Aorta (tissue), 5 donors: ENCODE data around the gene DUSP19. TPM values are rescaled to one million over a fixed set of nuclear protein-coding genes. Genes with fewer than 3 reads are reported as not detected.
A peak's percentile ranks its signal among the peaks of the same experiment; 100 is the strongest.

Experiments
- ATAC-seq: fragments of 200-7000 bp; cut with Tn5 transposase; one replicate; pipeline ENCODE4 v1.9.1; 2022; ENCODE audit warnings: moderate library complexity; ENCODE audit not compliant: low FRiP score
- DNase-seq, 2 donors: peaks; one replicate each; pipeline ENCODE4 v3.0.0-alpha.2; 2020
- H3K27ac ChIP-seq, 2 donors: one replicate each; pipeline ENCODE4 v1.5.1; 2013; ENCODE audit warnings: low read length in 2 of 2, mild to moderate bottlenecking in 2 of 2, moderate library complexity in 2 of 2, control low read depth in 1 of 2, inconsistent platforms in 1 of 2, low read depth in 1 of 2
- H3K27me3 ChIP-seq, 2 donors: one replicate each; pipeline ENCODE4 v1.6.1; 2013; ENCODE audit warnings: control low read depth in 1 of 2, low read length in 1 of 2, mild to moderate bottlenecking in 1 of 2, moderate library complexity in 1 of 2; ENCODE audit not compliant: insufficient read depth in 2 of 2, control insufficient read depth in 1 of 2
- H3K36me3 ChIP-seq, 2 donors: one replicate each; pipeline ENCODE4 v1.6.1; 2013; ENCODE audit warnings: control low read depth in 1 of 2, low read length in 1 of 2, mild to moderate bottlenecking in 1 of 2; ENCODE audit not compliant: insufficient read depth in 2 of 2, control insufficient read depth in 1 of 2
- H3K4me1 ChIP-seq, 2 donors: one replicate each; pipeline ENCODE4 v1.6.1; 2013; ENCODE audit warnings: low read length in 2 of 2, control low read depth in 1 of 2, mild to moderate bottlenecking in 1 of 2, moderate library complexity in 1 of 2; ENCODE audit not compliant: insufficient read depth in 2 of 2, control insufficient read depth in 1 of 2
- H3K4me3 ChIP-seq, 2 donors: one replicate each; pipeline ENCODE4 v1.5.1; 2013; ENCODE audit warnings: low read length in 2 of 2, control low read depth in 1 of 2, mild to moderate bottlenecking in 1 of 2
- H3K9me3 ChIP-seq: one replicate; pipeline ENCODE4 v1.6.1; 2013; ENCODE audit warnings: mild to moderate bottlenecking, low read length; ENCODE audit not compliant: control insufficient read depth
- WGBS, 2 donors: extraction: QIAGEN DNeasy Blood & Tissue Kit; methylation state at CpG; one replicate each; pipeline ENCODE4 v1.1.7; 2013; 5-methylcytosine and 5-hydroxymethylcytosine counted together
- intact Hi-C, 2 donors: fragments of 100-400 bp; cut with DNase I; formaldehyde crosslinking; loops; one replicate each; pipeline versions ENCODE4 v1.14.2 to v1.15.0; 2022
- polyA plus RNA-seq, 2 donors: library from polyadenylated mRNA; stranded (reverse); fragments of 200-250 nt; gene quantifications; one replicate each; pipeline ENCODE4 v1.2.3, GENCODE V29; 2013
- total RNA-seq, 2 donors: library from RNA; stranded (reverse); fragmentation: NEBNext Ultra II Directional; extraction: Animal tissue kit (Norgen Biotek cat#: 25700); gene quantifications; one replicate each; pipeline ENCODE4 v1.2.1, GENCODE V29; 2021
- donor health status: healthy with polysubstance abuse.
- donor health status: Bipolar disorder and iron deficiency.
- donor health status: DM: no; HTN: no; CAD: no.
- donor health status: DM: no; HTN: no; CAD: no.
- donor health status: DM: yes; HTN: yes; CAD: no.

Gene DUSP19
- total and polyA plus RNA-seq, 4 donors = 3.4 to 8.1 (median 5.3) TPM

DNA sequence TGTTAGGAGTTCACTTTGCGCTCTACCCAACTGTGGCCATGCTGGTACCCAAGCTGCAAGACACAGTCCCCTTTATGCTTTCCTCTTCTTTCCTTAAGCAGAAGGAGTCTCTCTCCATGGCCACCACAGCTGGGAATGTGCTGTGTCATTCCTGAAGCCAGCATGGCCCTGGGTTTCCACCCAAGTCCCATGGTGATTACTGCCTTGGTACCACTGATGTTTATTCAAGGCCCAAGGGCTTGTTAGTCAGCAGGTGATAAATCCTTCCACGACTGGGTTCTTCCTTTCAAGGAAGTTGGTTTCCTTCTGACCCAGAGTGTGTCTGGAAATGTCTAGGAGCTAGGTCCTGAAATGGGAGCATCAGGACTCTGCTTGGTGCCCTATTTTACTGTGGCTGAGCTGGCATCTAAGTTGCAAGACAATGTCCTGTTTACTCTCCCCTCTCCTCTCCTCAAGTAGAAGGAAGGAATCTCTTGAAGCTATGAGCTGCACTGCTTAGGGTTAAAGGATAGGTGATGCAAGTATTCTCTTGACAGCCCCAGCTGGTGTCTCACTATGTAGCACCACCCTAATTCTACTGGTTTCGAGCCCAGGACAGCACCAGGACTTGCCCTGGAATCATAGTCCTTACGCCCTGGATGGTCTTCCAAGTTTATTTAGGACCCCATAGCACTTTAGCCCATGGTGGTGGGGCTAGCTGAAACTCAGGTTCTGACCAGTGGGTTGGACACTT is 27.0 kb downstream of the DUSP19 start:
- 73 to 74% methylated on average over 4 of the region's 4 CpGs for WGBS, 2 donors
- intact Hi-C loops = no loop called here

DNA sequence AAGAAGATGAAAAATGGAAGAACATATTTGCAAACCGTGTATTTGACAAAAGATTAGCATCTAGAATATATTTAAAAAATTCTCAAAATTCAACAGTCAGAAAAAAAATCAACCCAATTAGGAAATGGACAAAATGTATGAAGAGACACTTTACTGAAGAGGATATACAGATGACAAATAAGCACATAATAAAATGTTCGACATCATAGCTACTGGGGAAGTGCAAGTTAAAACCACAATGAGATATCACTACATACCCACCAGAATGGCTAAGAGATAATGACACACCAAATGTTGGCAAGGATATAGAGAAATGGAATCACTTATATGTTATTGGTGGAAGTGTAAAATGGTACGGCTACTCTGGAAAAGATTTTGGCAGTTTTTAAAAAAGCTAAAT is 34.0 kb downstream of the DUSP19 start:
- intact Hi-C loops = no loop called here
- Histone ChIP-seq H3K27ac (no peak overlapping the region), H3K36me3 (peaks cover 0 to 2% of the 10 kb centered on the region in 2 donors), H3K4me3 (no peak overlapping the region), H3K4me1 (no peaks in the 10 kb centered on the region), H3K9me3 (no peaks in the 10 kb centered on the region), H3K27me3 (no peaks in the 10 kb centered on the region)
- ATAC-seq (no peak), DNase-seq (no peak)
- WGBS, 2 donors = 80 to 82% methylated on average over 3 of the region's 3 CpGs

More for the DNA sequence above, 27.0 kb downstream of the DUSP19 start:
- H3K9me3 ChIP-seq = no peaks in the 10 kb centered on the region
- H3K36me3 ChIP-seq = no peaks in the 10 kb centered on the region
- ATAC-seq (no peak), DNase-seq (no peak)
- H3K27ac ChIP-seq = no peak overlapping the region
- H3K4me3 ChIP-seq = no peak overlapping the region
- no peaks in the 10 kb centered on the region for H3K4me1 ChIP-seq
- H3K27me3 ChIP-seq = no peaks in the 10 kb centered on the region

DNA sequence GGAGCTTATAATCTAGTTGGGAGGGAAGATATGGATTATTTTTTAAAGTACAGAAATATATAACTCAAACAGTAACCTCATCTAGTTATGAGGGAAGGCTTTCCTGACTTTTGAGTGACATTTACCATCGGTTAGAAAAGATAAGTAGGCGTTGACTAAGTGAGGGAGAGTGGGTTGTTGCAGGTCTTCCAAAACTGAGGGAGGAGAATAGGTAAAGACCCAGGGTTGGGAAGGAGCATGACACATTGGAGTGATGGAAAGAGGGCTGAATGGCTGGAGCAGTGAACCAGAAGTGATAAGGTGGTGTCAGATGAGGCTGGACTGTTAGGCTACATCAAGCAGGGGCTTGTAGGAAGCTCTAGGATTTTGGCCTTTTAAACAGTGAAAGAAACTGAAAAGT is 35.1 kb downstream of the DUSP19 start:
- Histone ChIP-seq H3K4me3 (no peak overlapping the region), H3K27ac (no peak overlapping the region), H3K27me3 (no peaks in the 10 kb centered on the region), H3K9me3 (no peaks in the 10 kb centered on the region), H3K36me3 (peaks cover 0 to 2% of the 10 kb centered on the region in 2 donors), H3K4me1 (no peaks in the 10 kb centered on the region)
- intact Hi-C loops = no loop called here
- DNase-seq (no peak), ATAC-seq (no peak)
- whole genome bisulfite sequencing, 2 donors = 66 to 69% methylated on average over 2 of the region's 2 CpGs

DNA sequence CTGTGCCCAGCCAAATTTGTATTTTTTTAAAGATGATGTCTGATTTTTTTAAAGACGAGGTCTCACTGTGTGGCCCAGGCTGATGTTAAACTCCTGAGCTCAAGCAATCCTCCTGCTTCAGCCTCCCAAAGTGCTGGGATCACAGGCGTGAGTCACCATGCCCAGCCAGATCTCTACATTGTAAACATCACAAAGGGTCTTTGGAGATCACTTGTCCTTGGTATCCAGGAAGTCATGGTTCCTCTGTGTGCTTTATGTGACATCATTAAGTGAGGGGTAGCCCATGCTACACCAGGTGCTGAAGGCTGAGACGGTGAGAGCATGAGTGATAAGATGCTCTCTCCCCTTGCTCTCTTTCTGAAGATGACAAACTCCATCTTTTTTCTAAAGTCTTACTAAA is 38.7 kb downstream of the DUSP19 start:
- ATAC-seq (no peak), DNase-seq (no peak)
- Histone ChIP-seq H3K27ac (no peak overlapping the region), H3K4me1 (no peaks in the 10 kb centered on the region), H3K4me3 (no peak overlapping the region), H3K27me3 (no peaks in the 10 kb centered on the region), H3K9me3 (no peaks in the 10 kb centered on the region), H3K36me3 (peaks cover 0 to 2% of the 10 kb centered on the region in 2 donors)
- 86 to 94% methylated on average over 3 of the region's 3 CpGs for WGBS, 2 donors
- intact Hi-C loops = no loop called here

DNA sequence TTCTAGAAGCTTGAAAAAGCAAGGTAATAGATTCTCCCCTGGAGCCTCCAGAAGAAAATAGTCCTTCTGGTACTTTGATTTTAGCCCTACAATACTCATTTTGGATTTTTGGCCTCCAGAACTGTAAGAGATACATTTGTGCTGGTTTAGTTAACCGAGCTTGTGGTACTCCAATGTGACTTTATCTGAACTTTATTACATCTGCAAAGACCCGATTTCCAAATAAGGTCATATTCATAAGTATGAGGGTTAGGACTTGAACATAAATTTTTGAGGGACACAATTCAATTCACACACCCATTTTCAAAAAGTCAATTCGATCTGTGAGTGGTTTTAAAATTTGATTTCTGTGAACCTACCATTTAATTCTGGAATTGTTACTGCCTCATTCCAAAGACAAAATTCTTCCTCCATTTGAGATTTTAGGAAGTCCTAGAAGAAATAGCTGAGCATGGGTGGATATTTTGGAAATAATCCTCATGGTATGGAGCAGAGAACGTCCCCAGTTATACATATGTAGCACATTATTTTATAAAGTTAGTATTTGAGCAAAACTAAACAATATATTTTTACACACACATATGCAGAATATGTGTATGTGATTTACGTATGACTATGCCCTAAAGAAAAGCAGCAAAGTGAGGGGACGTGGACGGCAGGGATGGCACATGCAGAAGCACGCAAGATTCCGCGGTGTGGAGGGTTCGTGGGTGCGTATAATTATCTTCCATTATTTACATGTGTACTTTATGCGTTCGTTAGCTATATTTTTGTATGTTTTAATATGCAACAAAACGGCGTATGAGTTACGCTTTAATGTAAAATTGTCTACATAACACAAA is 44.8 kb downstream of the DUSP19 start:
- H3K27ac ChIP-seq = no peak overlapping the region
- no peaks in the 10 kb centered on the region for H3K36me3 ChIP-seq
- no peaks in the 10 kb centered on the region for H3K9me3 ChIP-seq
- intact Hi-C loops = loop anchor here in 1 of 2 donors (5.0 kb wide), 1 partner anchor 36 kb away; no protein-coding TSS in a partner anchor
- no peaks in the 10 kb centered on the region for H3K4me1 ChIP-seq
- peak overlapping the region; percentile 56 to 80 for H3K4me3 ChIP-seq
- ATAC-seq (peak; percentile 34), DNase-seq (no peak)
- WGBS, 2 donors = 19 to 21% methylated on average over 17 of the region's 17 CpGs
- no peaks in the 10 kb centered on the region for H3K27me3 ChIP-seq

DNA sequence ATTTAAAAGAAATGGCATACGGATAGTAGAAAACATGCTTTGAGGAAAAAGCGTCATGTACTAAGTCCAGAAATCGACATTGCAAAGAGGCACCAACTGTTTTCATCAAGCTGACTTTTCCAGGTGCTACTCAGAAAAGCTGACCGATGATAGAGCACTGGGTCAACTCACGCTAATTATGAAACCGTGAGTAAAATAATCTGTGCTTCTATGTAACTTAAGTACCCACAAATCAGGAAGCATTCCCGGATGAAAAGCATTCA is 45.3 kb downstream of the DUSP19 start:
- H3K4me3 ChIP-seq = peak overlapping the region; percentile 56 to 80
- H3K4me1 ChIP-seq = no peaks in the 10 kb centered on the region
- no peak for DNase-seq
- no peaks in the 10 kb centered on the region for H3K9me3 ChIP-seq
- H3K36me3 ChIP-seq = no peaks in the 10 kb centered on the region
- WGBS, 2 donors = 0 to 1% methylated on average over 7 of the region's 7 CpGs
- ATAC-seq = no peak
- H3K27me3 ChIP-seq = no peaks in the 10 kb centered on the region
- peak overlapping the region in 1 of 2 donors; percentile 56 for H3K27ac ChIP-seq
- intact Hi-C loops = loop anchor here (2.0 to 5.0 kb wide), 2 partner anchors 37 to 45 kb away; partner anchors contain the start of gene DUSP19 (in 1 of the 2)

DNA sequence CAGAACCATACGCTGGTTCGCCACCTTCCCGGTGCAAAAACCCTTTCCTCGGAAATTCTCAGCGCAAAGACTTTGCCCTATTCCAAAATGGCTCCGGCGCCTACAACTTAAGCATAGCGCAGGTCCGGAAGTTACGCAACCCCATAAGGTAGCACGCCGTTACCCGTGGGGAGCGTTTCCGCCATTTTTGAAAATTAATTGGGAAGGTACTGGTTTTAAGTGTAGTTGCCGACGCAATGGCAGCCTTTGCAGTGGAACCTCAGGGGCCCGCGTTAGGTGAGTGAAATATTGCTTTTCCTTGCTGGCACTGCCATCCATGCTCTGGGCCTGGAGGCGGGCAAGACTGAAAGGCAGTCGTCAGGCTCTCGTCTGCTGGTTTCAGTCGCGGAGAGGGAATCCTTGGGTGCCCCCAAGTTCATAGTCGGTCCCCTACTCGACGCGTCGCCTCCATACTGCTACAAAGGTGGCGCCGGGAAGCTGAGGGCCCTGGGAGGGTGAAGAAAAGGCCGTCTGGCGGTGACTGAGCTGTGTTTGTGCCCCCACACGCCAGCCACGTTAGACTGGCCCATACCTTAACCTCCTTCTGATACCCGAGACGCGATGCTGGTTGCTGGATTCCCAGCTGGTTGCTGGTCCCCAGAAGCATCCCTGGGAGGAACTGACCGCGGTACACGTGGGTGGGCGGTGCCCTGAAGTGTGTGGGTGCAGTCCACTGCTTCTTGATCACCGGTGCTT is 45.8 kb downstream of the DUSP19 start, which contains the start of gene NUP35:
TSS of gene NUP35 (plus strand) at position 222 of the 735 bp plus-strand sequence. CDS start at position 237, 15 bp downstream.
- intact Hi-C loops = loop anchor here (2.0 to 5.0 kb wide), 2 partner anchors 37 to 46 kb away; partner anchors contain the start of gene DUSP19 (in 1 of the 2)
- Histone ChIP-seq H3K27me3 (no peaks in the 10 kb centered on the region), H3K4me3 (peak within 1 kb of the TSS; percentile 56 to 80), H3K4me1 (no peaks in the 10 kb centered on the region), H3K36me3 (no peaks in the 10 kb centered on the region), H3K9me3 (no peaks in the 10 kb centered on the region), H3K27ac (peak within 1 kb of the TSS; percentile 4 to 56)
- DNase-seq = peak; percentile 90
- WGBS, 2 donors = 0% methylated on average over 43 of the region's 43 CpGs
- peak; percentile 97 for ATAC-seq

DNA sequence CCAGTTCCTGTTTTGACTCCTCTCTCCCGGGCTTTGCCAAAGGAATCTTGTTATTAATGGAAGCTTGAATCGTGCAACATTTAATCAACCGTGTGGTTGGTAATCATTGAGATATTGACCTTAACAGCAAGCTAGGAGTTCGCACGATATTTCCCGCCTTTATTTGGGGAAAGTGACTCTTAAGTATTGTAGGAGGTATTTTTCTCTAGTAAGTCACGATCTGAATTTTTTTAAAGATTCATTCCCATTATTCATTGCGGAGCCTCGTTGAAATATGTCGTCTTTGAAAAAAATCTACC is 46.4 kb downstream of the DUSP19 start:
- Histone ChIP-seq H3K36me3 (no peaks in the 10 kb centered on the region), H3K27ac (peak overlapping the region in 1 of 2 donors; percentile 10), H3K27me3 (no peaks in the 10 kb centered on the region), H3K9me3 (no peaks in the 10 kb centered on the region), H3K4me1 (no peaks in the 10 kb centered on the region), H3K4me3 (peak overlapping the region; percentile 16 to 56)
- intact Hi-C loops = loop anchor here (2.0 to 5.0 kb wide), 2 partner anchors 38 to 46 kb away; partner anchors contain the start of gene DUSP19 (in 1 of the 2)
- DNase-seq (no peak), ATAC-seq (no peak)
- 0% methylated on average over 10 of the region's 10 CpGs for WGBS, 2 donors
